Muscle layer of duodenum (tissue), 2 donors: ENCODE data around the gene PKNOX2.

Experiments used
- H3K27ac ChIP-seq: one replicate; pipeline ENCODE4 v1.7.0; 2013; ENCODE audit warnings: mild to moderate bottlenecking, low read length
- H3K27me3 ChIP-seq: one replicate; pipeline ENCODE4 v1.7.0; 2013; ENCODE audit warnings: low read depth, mild to moderate bottlenecking, control low read depth, low read length
- H3K36me3 ChIP-seq, 2 donors: one replicate each; pipeline ENCODE4 v1.7.0; 2013; ENCODE audit warnings: low read length in 2 of 2, control low read depth in 1 of 2, mild to moderate bottlenecking in 1 of 2; ENCODE audit not compliant: insufficient read depth in 2 of 2, control insufficient read depth in 1 of 2
- H3K4me1 ChIP-seq, 2 donors: one replicate each; pipeline ENCODE4 v1.7.0; 2013; ENCODE audit warnings: low read length in 2 of 2, mild to moderate bottlenecking in 2 of 2, control low read depth in 1 of 2, moderate library complexity in 1 of 2; ENCODE audit not compliant: insufficient read depth in 2 of 2, control insufficient read depth in 1 of 2
- H3K4me3 ChIP-seq, 2 donors: one replicate each; pipeline ENCODE4 v1.7.0; 2013; ENCODE audit warnings: low read length in 2 of 2, low read depth in 1 of 2, mild to moderate bottlenecking in 1 of 2
- H3K9me3 ChIP-seq, 2 donors: one replicate each; pipeline ENCODE4 v1.7.0; 2013; ENCODE audit warnings: low read length in 2 of 2, control low read depth in 1 of 2, mild to moderate bottlenecking in 1 of 2; ENCODE audit not compliant: control insufficient read depth in 1 of 2
- donor health status: healthy.

Gene PKNOX2

GRCh38 chr11:125429807-125430678 is 265.5 kb downstream of the PKNOX2 start:
- Histone ChIP-seq H3K4me1 (peaks cover 0 to 3% of the 10 kb centered on the region in 2 donors), H3K9me3 (no peaks in the 10 kb centered on the region), H3K36me3 (no peaks in the 10 kb centered on the region), H3K27me3 (no peaks in the 10 kb centered on the region), H3K4me3 (no peak overlapping the region), H3K27ac (no peak overlapping the region)

GRCh38 chr11:125431009-125431408 is 266.5 kb downstream of the PKNOX2 start:
- H3K4me3 ChIP-seq: no peak overlapping the region
- H3K4me1 ChIP-seq: no peaks in the 10 kb centered on the region
- H3K36me3 ChIP-seq: no peaks in the 10 kb centered on the region
- no peak overlapping the region for H3K27ac ChIP-seq
- no peaks in the 10 kb centered on the region for H3K9me3 ChIP-seq
- no peaks in the 10 kb centered on the region for H3K27me3 ChIP-seq

GRCh38 chr11:125431481-125431880 is 266.9 kb downstream of the PKNOX2 start:
- Histone ChIP-seq H3K9me3 (no peaks in the 10 kb centered on the region), H3K36me3 (no peaks in the 10 kb centered on the region), H3K4me3 (no peak overlapping the region), H3K27ac (no peak overlapping the region), H3K27me3 (no peaks in the 10 kb centered on the region), H3K4me1 (no peaks in the 10 kb centered on the region)

GRCh38 chr11:125433454-125434121 is 269.0 kb downstream of the PKNOX2 start:
- Histone ChIP-seq H3K9me3 (no peaks in the 10 kb centered on the region), H3K27me3 (no peaks in the 10 kb centered on the region), H3K4me1 (no peaks in the 10 kb centered on the region), H3K36me3 (no peaks in the 10 kb centered on the region), H3K27ac (no peak overlapping the region), H3K4me3 (no peak overlapping the region)

GRCh38 chr11:125435461-125436238 is 271.1 kb downstream of the PKNOX2 start:
- Histone ChIP-seq H3K36me3 (no peaks in the 10 kb centered on the region), H3K27me3 (no peaks in the 10 kb centered on the region), H3K27ac (no peak overlapping the region), H3K9me3 (no peaks in the 10 kb centered on the region), H3K4me1 (no peaks in the 10 kb centered on the region), H3K4me3 (no peak overlapping the region)

- peaks cover 0 to 19% of the 10 kb centered on the region in 2 donors for H3K36me3 ChIP-seq
- H3K4me1 ChIP-seq: no peaks in the 10 kb centered on the region
- no peak overlapping the region for H3K4me3 ChIP-seq
- H3K9me3 ChIP-seq: no peaks in the 10 kb centered on the region
- H3K27ac ChIP-seq: no peak overlapping the region
- H3K27me3 ChIP-seq: no peaks in the 10 kb centered on the region
Observed at GRCh38 chr11:125441648-125442410, 277.3 kb downstream of the PKNOX2 start.

GRCh38 chr11:125442946-125443345 is 278.4 kb downstream of the PKNOX2 start:
- no peaks in the 10 kb centered on the region for H3K4me1 ChIP-seq
- H3K27ac ChIP-seq: no peak overlapping the region
- H3K27me3 ChIP-seq: no peaks in the 10 kb centered on the region
- H3K9me3 ChIP-seq: no peaks in the 10 kb centered on the region
- peaks cover 0 to 22% of the 10 kb centered on the region in 2 donors for H3K36me3 ChIP-seq
- no peak overlapping the region for H3K4me3 ChIP-seq

- Histone ChIP-seq H3K36me3 (peaks cover 0 to 27% of the 10 kb centered on the region in 2 donors), H3K27me3 (no peaks in the 10 kb centered on the region), H3K4me3 (no peak overlapping the region), H3K4me1 (no peaks in the 10 kb centered on the region), H3K9me3 (no peaks in the 10 kb centered on the region), H3K27ac (no peak overlapping the region)
Observed at GRCh38 chr11:125443767-125444311, 279.3 kb downstream of the PKNOX2 start.

GRCh38 chr11:125445731-125446130 is 281.2 kb downstream of the PKNOX2 start:
- Histone ChIP-seq H3K27ac (no peak overlapping the region), H3K36me3 (peaks cover 0 to 27% of the 10 kb centered on the region in 2 donors), H3K4me3 (no peak overlapping the region), H3K27me3 (no peaks in the 10 kb centered on the region), H3K9me3 (no peaks in the 10 kb centered on the region), H3K4me1 (no peaks in the 10 kb centered on the region)

GRCh38 chr11:125446279-125446678 is 281.7 kb downstream of the PKNOX2 start:
- Histone ChIP-seq H3K4me1 (peaks cover 0 to 3% of the 10 kb centered on the region in 2 donors), H3K4me3 (no peak overlapping the region), H3K27me3 (no peaks in the 10 kb centered on the region), H3K36me3 (peaks cover 0 to 27% of the 10 kb centered on the region in 2 donors), H3K9me3 (no peaks in the 10 kb centered on the region), H3K27ac (no peak overlapping the region)
